ENCODE measurements around the gene AFAP1L1.

AFAP1L1 gene

DNA sequence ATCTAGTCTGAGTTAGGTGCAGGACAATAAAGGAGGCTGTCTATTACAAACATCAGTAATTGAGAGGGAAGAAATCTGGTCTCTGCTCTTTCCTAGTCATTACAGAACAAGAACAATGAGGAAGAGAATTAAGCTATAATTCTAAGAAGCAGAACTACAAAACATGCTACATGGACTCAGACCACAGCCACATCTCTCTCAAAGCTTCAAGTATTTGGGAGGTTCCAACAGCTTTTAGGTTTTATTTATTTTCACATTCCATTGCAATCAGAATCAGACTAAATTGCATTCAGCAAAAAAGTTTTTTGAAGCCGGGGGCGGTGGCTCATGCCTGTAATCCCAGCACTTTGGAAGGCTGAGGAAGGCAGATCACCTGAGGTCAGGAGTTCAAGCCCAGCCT is 72.5 kb downstream of the AFAP1L1 start:
- in situ Hi-C loops (cut with HindIII; ENCODE audit: low sequenced_read_pairs): no loop called here

DNA sequence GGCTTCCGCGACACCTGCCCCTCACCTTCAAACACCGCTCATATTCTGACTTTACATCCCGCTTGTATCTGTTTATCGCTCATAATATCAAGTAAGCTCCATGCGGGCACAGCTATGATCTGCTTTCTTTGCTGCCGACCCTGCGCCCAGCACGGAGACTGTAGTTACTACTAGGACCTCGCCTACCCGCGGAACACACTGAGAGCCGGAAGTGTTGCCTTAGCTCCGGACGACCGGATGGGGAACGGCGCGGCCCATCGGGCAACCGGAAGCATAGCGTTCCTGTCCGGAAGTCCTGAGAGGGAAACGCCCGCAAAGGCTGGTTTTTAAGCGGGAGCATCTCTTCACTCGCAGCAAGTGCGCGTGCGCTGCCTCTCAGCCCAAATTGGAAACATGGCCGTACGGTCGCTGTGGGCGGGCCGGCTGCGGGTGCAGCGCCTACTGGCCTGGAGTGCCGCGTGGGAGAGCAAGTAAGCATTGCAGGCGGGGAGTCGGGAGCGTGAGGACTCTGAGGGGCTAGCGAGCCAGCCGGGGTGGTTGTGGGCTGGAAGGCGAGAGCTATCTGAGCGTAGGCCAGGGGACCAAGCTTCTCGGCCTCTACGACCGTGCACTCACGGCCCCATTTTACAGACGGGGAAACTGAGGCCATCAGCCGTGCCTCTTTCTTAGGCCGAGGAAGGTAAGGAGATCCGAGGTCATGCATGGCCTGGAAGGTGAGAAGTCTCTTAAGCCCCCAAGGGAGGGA is 73.7 kb downstream of the AFAP1L1 start, which contains the start of gene GRPEL2:
TSS of gene GRPEL2 (plus strand) at position 353 of the 745 bp plus-strand sequence. CDS start at position 394, 41 bp downstream.
- in situ Hi-C loops (cut with HindIII; ENCODE audit: low sequenced_read_pairs): no loop called here

DNA sequence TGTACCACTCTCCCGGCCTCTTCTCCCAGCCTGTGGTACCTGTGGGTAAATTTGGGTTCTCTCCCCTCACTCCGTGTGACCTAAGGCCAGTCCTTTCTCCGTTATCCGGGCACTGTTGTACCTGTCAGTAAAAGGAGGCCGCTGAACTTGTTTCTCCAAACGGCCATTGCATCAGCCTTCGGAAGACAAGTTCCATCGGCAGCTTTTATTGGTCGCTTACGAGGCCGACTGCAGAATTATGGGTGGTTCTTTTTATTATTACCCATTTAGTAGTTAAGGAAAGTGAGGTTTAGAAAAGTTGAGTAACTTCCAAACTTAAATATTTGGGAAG is 74.2 kb downstream of the AFAP1L1 start:
- in situ Hi-C loops (cut with HindIII; ENCODE audit: low sequenced_read_pairs): no loop called here

DNA sequence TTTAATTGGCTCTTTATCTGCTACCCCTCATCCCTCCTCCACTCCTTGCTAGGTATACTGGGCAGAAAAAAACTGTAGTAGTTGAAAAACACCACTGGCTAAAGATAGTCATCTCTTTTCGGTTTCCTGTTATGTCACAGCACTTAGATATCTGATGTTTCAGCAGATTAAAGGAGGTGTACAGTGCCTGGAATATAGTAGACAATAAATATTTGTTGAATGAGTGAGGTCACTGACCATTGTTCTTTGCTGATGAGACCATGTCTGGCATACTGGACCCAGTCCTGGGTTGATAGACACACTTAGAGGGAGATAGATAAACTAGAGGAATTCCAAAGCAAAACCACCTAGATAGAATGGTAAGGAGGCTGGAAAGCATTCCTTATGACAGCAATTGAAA is 76.9 kb downstream of the AFAP1L1 start:
- in situ Hi-C loops (cut with HindIII; ENCODE audit: low sequenced_read_pairs): no loop called here

DNA sequence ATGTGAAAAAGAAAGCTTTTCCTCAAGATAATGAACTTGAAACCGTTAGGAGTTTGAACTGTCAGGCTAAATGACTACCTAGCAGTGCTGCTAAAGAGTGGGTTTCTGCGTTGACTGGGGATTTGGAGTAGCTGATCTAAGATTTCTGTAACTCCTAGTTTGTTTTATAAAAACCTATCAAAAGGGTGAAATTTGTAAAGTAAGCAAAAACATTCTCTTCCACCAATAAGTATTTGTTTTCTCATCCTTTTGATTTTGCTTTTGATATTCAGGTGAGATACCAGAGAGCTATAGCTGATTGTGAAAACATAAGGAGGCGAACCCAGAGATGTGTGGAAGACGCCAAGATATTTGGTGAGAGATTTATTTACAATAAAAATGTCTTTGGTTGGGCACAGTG is 77.7 kb downstream of the AFAP1L1 start:
- in situ Hi-C loops (cut with HindIII; ENCODE audit: low sequenced_read_pairs): no loop called here

DNA sequence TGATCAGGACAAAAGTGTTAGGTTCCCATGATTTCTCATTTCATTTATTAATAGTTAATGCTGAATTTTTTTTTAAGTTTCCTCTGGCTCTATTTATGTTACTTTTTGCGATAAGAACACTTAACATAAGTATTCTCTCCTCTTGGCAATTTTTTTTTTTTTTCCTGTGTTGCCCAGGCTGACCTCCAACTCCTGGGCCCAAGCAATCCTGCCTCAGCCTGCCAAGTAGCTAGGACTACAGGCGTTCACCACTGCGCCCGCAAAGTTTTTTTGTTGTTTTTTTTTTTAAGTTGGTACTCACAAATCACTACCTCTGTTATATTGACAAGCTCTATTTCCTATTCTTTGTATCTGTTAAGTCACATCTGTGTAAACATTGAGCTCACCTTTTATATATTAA is 80.5 kb downstream of the AFAP1L1 start:
- in situ Hi-C loops (cut with HindIII; ENCODE audit: low sequenced_read_pairs): loop anchor here (10.0 kb wide), 1 partner anchor 193 kb away; no protein-coding TSS in a partner anchor

DNA sequence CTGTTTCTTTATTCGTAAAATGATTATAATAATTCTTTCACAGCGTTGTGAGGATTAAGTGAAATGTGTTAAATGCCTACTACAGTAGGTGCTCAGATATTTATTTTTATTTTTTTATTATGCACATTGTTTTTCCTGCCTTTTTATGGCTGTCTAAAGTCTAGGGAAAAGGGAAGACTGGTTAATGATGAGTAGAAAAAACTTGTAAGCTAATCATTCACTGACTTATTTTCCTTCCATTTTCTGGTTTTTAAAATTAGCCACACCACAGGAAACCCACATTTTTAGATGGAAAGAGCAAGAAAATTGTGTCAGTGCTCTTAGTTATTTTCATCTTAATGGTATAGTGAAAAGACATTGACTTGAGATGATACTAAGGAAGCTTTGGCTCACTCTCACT is 82.3 kb downstream of the AFAP1L1 start:
- in situ Hi-C loops (cut with HindIII; ENCODE audit: low sequenced_read_pairs): loop anchor here (10.0 kb wide), 1 partner anchor 191 kb away; no protein-coding TSS in a partner anchor

DNA sequence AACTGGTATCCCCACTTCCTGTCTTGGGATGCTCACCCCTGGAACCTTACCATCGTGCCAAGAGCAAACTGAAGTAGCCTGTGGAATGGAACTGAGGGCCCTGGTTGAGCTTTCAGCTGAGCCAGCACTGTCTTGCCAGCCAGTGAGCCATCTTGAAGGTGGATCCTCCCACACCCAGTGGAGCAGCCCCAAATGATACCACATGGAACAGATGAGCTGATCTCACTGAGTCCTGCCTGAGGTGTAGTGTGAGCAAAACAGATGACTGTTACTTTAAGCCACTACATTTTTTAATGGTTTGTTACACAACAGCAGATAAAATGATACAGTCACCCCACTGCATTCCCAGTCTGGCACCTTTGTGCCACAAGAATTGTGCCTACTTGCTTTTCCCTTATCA is 84.0 kb downstream of the AFAP1L1 start:
- in situ Hi-C loops (cut with HindIII; ENCODE audit: low sequenced_read_pairs): loop anchor here (10.0 kb wide), 1 partner anchor 189 kb away; no protein-coding TSS in a partner anchor

DNA sequence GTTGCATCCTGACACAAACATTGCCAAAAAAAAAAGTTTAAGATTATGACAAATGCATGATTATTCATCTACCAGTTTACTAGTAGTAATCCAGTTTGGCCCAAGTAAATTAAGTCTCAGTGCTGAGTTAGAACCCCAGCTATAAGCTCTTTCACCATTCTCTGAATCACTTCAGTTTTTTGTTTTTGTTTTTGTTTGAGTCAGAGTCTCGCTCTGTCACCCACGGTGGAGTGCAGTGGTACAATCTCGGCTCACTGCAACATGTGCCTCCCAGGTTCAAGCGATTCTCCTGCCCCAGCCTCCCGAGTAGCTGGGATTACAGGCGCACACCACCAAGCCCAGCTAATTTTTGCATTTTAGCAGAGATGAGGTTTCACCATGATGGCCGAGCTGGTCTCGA is 84.7 kb downstream of the AFAP1L1 start:
- in situ Hi-C loops (cut with HindIII; ENCODE audit: low sequenced_read_pairs): loop anchor here (10.0 kb wide), 1 partner anchor 188 kb away; no protein-coding TSS in a partner anchor

DNA sequence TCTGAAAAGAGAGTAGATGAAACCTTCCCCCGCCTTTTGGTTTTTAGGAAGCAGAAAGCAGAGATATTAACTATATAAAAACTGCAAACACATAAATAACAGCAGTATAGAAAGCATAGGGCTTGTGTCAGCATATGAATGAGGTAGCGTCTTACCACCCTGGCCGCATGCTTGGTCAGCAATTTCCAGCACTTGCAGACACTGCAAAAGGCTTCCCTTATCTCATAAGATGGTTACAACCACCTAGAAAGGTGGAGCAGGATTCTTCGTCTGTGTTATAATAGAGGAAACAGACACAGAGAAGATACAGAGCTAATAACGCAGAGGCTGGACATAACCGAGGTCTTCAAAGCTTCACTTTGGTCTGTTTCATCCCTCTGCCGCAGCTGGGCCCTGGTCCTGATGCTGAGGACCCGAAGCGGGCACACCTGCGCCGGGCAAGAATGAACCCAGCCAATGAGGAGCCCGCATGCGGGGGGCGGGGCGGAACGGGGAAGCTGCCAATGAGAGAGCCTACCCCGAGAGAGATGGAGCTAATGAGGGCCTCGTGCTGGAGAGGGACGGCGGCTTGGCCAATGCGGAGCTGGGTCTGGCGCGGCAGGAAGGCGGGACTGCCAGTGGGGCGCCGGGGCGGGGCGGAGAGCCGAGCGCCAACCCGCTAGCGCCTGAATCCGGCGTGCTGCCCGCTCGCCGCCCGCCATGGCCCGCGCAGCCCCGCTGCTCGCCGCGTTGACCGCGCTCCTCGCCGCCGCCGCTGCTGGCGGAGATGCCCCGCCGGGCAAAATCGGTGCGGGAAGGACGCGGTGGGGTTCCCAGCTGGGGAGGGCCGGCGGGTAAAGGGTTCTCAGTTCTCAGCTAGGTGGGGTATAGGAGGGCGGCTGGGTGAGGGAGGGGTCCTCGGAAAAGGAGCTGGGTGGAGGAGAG is 86.0 kb downstream of the AFAP1L1 start, which contains the start of gene PCYOX1L:
TSS of gene PCYOX1L (plus strand) at position 677 of the 924 bp plus-strand sequence. CDS start at position 700, 23 bp downstream.
- in situ Hi-C loops (cut with HindIII; ENCODE audit: low sequenced_read_pairs): loop anchor here (10.0 kb wide), 1 partner anchor 187 kb away; no protein-coding TSS in a partner anchor

DNA sequence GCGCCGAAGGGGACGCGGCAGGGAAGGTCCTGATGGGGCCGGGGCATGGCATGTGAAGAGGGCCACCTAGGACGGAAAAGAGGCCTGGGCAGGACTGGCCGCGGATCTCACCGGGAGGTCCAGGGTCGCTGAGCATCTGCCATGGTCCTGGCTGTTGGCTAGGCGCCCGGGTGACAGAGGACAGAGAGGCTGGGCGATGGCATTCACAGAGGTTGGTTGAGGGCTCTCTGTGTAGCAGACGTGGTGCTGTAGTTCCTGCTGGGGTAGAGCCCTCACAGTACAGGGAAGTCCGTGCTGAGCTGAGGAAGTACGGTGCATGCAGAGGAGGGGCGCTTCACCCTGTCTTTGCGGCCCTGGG is 86.6 kb downstream of the AFAP1L1 start:
- in situ Hi-C loops (cut with HindIII; ENCODE audit: low sequenced_read_pairs): loop anchor here (10.0 kb wide), 1 partner anchor 187 kb away; no protein-coding TSS in a partner anchor

DNA sequence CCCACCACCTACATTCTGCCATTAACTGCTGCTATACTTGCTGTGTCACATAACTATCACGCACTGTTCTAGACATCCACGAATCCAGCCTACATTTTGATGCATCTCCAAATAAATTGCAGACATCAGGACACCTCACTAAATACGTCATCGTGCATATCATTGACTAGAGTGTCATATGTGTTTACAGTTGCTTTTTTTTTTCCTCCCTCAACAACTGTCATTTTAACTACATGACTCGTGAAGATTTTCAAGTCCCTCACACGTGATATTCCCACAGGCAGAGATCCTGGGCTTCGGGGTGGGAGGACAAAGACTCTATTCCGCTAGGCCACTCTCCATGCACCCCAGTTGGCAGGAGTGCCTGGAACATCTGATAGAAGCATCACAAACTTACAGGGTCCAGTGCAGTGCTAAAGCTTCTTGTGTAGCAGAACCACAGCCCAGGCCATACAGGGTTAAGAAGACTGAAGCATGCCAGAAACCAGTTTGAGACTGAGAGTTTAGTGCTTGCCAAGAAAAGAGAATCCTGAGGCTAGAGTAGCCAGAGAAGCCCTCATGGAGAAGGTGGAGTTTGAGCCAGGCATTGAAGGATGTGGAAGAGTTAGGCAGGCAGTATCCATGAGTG is 87.3 kb downstream of the AFAP1L1 start:
- in situ Hi-C loops (cut with HindIII; ENCODE audit: low sequenced_read_pairs): loop anchor here (10.0 kb wide), 1 partner anchor 186 kb away; no protein-coding TSS in a partner anchor

DNA sequence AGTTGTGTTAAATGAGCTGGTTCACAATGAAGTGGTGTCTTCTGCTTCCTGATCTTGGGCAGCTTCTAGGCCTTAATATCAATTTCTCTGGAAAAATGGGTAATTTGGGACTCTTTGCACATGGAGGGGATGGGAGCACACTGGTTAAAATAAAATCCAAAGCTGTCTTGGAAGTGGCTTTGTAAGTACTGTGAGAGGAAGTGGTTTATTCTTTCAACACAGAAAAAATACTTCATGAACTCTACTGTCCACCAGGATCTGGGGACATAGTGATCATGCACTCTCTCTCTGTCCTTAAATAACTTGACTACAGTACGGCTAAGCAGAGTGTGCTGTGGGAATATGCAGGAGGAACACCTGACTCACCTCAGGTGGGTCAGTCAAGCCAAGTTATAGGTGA is 88.6 kb downstream of the AFAP1L1 start:
- in situ Hi-C loops (cut with HindIII; ENCODE audit: low sequenced_read_pairs): no loop called here

DNA sequence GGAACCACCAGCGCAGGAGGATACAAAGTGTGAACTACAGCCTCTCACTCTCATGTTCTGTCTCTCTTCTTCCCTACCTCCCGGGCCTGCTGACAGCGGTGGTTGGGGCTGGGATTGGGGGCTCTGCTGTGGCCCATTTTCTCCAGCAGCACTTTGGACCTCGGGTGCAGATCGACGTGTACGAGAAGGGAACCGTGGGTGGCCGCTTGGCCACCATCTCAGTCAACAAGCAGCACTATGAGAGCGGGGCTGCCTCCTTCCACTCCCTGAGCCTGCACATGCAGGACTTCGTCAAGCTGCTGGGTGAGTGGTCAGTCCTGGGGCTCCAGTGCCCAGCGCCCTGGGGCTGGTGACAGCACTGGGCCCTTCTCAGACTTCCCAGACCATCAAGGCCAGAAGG is 90.9 kb downstream of the AFAP1L1 start:
- in situ Hi-C loops (cut with HindIII; ENCODE audit: low sequenced_read_pairs): no loop called here

DNA sequence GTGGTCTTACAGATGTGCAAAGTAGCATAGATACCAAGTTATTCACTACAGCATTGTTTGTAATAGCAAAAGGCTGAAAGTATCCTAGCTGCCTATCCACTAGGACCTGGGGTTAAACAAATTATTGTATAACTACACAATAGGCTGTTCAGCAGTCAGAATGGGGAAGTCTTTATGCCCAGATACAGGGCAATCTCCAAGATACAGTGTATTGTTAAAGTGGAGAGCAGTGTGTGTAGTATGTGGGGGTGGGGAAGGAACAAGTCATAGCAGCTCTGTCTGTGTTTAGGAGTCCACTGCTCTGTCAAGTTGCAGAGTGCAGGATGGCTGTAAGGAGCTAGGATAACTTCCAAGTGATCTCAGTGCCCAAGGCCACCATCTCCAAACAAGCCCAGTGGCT is 91.7 kb downstream of the AFAP1L1 start:
- in situ Hi-C loops (cut with HindIII; ENCODE audit: low sequenced_read_pairs): no loop called here

DNA sequence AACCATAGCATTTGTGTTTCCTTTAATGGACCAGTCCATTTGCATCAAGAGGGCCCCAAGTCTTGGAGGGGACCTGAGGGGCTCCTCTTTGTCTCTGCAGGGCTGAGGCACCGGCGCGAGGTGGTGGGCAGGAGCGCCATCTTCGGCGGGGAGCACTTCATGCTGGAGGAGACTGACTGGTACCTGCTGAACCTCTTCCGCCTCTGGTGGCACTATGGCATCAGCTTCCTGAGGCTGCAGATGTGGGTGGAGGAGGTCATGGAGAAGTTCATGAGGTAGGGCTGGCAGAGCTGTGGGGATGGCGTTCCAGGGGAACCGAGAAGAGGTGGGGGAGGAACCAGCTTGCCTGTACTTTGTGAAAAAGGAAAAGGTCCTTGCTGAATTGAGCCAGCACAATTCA is 92.3 kb downstream of the AFAP1L1 start:
- in situ Hi-C loops (cut with HindIII; ENCODE audit: low sequenced_read_pairs): no loop called here

DNA sequence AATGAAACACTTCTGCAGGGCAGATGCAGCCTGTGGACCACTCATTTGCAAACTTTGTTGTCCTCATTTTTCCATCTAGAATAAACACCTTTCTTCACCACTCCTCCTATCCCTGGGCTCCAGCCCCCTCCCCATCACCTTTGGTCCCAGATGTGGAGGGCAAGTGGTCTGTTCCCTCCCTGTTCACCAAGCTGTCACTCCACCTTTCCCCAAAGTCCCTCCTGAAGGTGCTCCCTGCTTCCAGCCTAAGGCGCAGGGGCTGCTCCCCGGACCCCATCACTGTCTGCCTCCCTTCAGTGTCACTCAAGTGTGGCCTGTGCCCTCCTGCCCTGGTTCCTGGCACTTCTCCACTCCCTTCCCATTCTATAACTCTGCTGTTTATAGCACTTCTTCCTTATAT is 93.1 kb downstream of the AFAP1L1 start:
- in situ Hi-C loops (cut with HindIII; ENCODE audit: low sequenced_read_pairs): no loop called here

DNA sequence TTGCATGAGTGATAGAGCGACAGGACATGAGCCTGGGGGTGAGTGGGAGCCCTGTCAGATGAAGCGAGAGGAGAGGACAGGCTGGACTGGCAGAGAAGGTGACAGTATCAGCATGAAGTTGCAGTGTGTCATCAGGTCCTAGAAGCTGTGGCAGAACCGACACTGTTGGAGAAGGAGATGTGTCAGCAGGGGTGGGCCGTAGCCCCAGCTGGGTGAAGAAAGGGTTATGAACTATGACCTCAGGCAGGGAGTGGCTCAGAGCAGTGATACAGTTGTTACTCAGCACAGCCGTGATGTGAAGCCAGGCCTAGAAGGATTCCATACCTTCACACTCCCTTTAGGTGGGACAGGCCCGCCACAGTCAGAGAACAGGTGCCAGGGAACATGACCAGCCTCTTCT is 93.8 kb downstream of the AFAP1L1 start:
- in situ Hi-C loops (cut with HindIII; ENCODE audit: low sequenced_read_pairs): no loop called here

DNA sequence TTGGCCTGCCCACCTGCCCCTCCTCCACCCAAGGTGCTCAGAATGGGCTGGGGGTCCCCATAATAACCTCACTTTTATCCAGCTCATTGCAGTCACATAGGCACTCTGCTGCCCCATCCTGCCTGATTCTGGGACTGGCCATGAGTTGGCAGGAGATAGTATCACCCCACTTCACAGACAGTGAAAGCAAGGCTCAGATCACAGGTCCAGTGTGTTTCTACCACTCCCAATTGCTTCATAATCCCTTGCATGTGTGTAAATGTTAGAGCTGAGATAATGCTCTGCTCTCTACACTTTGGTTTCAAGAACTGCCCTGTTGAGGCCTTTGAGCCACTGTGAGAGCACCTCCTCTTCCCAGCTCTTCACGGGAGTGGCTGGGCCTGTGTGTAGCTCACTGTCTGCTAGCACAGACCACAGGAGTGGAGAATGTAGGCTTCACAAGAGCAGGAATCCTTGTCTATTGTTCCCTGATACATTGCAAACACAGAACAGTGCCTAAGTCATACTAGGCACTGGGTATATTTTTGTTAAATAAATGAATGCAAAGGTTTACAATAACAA is 94.6 kb downstream of the AFAP1L1 start:
- in situ Hi-C loops (cut with HindIII; ENCODE audit: low sequenced_read_pairs): no loop called here

DNA sequence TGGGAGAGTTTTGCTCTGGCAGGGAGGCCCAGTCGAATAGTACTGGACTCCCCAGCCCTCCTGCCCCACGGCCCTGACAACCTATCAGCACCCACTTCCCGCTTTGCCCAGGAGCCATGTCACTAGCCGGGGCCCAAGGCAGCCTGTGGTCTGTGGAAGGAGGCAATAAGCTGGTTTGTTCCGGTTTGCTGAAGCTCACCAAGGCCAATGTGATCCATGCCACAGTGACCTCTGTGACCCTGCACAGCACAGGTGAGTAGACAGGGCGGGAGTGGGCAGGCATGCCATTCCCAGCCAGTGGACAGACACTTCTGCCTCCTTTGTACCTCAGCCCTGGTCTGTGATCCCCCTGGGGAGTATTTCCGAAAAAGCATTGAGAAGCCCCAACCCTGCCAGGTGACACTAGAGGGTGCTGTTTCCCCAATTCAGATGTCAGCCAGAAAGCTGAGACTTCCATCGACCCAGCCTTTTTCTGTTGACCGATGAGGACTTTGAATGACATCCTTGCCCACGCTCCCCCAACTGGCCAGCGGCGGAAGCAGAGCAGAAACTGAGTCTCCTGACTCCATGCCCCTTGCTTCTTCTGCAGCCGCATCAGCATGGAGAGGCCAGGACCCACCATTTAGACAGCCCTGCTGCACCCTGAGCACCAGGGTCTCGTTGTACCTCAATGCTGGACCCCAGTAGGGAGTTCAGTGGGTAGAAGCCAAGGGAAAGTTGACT is 95.8 kb downstream of the AFAP1L1 start:
- in situ Hi-C loops (cut with HindIII; ENCODE audit: low sequenced_read_pairs): no loop called here
